Mucosa of descending colon (tissue), 3 donors: Measurements from ENCODE around the gene CAMSAP2. TPM values are rescaled to one million over a fixed set of nuclear protein-coding genes. Genes with fewer than 3 reads are reported as not detected.

Experiments used
- ATAC-seq: fragments of 200-7000 bp; cut with Tn5 transposase; one replicate; pipeline ENCODE4 v1.9.1; 2020; ENCODE audit warnings: mild to moderate bottlenecking, moderate library complexity
- DNase-seq, 3 donors: peaks; one replicate each; pipeline ENCODE4 v3.0.0-alpha.2; 2020
- H3K36me3 ChIP-seq: fragments of 200-600 bp; one replicate; pipeline ENCODE4 v1.8.0; 2021; ENCODE audit warnings: low read depth, mild to moderate bottlenecking
- H3K4me1 ChIP-seq: fragments of 200-600 bp; one replicate; pipeline ENCODE4 v1.8.0; 2021; ENCODE audit warnings: low read depth, mild to moderate bottlenecking
- H3K4me3 ChIP-seq: fragments of 200-600 bp; one replicate; pipeline ENCODE4 v1.8.0; 2021; ENCODE audit warnings: mild to moderate bottlenecking
- H3K9me3 ChIP-seq: fragments of 200-600 bp; one replicate; pipeline ENCODE4 v1.8.0; 2021; ENCODE audit warnings: mild to moderate bottlenecking
- intact Hi-C, 2 donors: fragments of 100-400 bp; cut with DNase I in 1 of 2; cut with micrococcal nuclease in 1 of 2; formaldehyde crosslinking; loops; one replicate each; pipeline versions ENCODE4 v1.11.0 to v1.11.1; 2022; cut with DNase I, micrococcal nuclease
- total RNA-seq, 3 donors: library from RNA; stranded (reverse); fragmentation: NEBNext Ultra II Directional in 2 of 3; extraction: Animal tissue kit (Norgen Biotek cat#: 25700) in 2 of 3; gene quantifications; one replicate each; pipeline versions ENCODE4 v1.2.1 to v1.2.4, GENCODE V29; 2021 to 2023
- TF ChIP-seq, protein P1 (sequence below): fragments of 200-600 bp; IDR thresholded peaks from one replicate; pipeline ENCODE4 v1.8.0; 2022; ENCODE audit warnings: antibody characterized with exemption, mild to moderate bottlenecking
- donor health status: DM: no; HTN: no; CAD: no; lungs with moderate emphysema.
- donor health status: DM: no; HTN: no; CAD: no.
- donor health status: DM: no; HTN: yes; CAD: no.

CAMSAP2 gene
- total RNA-seq, 3 donors from 2014 or later: 5.0 to 34.0 (median 7.1) TPM

DNA sequence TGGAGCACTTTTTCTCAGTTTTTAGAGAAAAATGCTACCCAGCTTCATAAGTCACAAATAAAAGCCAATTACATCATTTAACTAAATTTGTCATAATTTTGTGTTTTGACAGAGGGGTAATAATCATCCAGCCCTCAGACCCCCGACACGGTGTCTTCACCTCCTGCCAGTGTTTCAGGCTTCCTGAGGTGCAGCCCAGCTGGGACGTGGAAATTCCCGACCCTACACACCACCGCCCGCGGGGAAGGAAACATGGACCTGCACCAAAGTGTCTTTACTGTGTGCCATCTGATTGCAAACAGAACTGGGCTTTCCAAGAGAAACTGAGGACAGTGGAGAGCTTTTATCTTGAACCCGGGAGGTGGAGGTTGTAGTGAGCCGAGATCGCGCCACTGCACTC lies 148.3 kb downstream of the CAMSAP2 start:
- TF ChIP-seq, protein P1, sequence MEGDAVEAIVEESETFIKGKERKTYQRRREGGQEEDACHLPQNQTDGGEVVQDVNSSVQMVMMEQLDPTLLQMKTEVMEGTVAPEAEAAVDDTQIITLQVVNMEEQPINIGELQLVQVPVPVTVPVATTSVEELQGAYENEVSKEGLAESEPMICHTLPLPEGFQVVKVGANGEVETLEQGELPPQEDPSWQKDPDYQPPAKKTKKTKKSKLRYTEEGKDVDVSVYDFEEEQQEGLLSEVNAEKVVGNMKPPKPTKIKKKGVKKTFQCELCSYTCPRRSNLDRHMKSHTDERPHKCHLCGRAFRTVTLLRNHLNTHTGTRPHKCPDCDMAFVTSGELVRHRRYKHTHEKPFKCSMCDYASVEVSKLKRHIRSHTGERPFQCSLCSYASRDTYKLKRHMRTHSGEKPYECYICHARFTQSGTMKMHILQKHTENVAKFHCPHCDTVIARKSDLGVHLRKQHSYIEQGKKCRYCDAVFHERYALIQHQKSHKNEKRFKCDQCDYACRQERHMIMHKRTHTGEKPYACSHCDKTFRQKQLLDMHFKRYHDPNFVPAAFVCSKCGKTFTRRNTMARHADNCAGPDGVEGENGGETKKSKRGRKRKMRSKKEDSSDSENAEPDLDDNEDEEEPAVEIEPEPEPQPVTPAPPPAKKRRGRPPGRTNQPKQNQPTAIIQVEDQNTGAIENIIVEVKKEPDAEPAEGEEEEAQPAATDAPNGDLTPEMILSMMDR: no peak
- H3K36me3 ChIP-seq: no peaks in the 10 kb centered on the region
- H3K9me3 ChIP-seq: no peaks in the 10 kb centered on the region
- no peak overlapping the region for H3K4me3 ChIP-seq
- DNase-seq (no peak), ATAC-seq (no peak)
- peaks cover 5% of the 10 kb centered on the region for H3K4me1 ChIP-seq
- intact Hi-C loops: no loop called here

DNA sequence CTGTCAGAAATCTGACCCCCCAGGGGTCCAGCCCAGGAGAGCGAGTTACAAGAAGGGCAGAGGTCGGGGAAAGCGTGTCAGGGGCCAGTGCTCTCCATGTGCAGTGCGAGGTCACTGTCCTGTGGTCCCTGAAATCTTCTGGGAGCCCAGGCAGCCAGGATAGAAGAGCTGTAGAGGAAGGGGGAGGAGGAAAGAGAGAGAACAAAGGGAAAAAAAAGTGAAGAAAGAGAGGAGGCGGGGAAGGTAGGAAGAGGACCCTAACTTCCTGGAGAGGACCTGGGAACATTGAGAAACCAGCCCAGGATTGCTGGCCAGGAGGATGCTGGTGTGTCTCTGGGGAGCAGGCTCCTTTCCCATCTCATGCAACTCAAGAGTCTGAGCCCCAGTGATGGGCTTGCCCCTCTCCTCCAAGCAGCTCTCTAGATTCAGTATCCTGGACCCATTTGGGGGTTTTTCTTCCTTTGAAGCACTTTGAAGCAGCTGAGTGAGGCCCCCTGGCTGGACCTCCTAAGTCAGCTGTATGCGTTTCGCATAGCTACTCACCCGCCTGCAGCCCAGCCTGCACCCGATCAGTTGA lies 149.2 kb downstream of the CAMSAP2 start:
- Histone ChIP-seq H3K4me1 (peaks cover 11% of the 10 kb centered on the region), H3K36me3 (no peaks in the 10 kb centered on the region), H3K4me3 (no peak overlapping the region), H3K9me3 (no peaks in the 10 kb centered on the region)
- intact Hi-C loops: no loop called here
- no peak for ATAC-seq
- no peak for DNase-seq
- TF ChIP-seq, protein P1: no peak

DNA sequence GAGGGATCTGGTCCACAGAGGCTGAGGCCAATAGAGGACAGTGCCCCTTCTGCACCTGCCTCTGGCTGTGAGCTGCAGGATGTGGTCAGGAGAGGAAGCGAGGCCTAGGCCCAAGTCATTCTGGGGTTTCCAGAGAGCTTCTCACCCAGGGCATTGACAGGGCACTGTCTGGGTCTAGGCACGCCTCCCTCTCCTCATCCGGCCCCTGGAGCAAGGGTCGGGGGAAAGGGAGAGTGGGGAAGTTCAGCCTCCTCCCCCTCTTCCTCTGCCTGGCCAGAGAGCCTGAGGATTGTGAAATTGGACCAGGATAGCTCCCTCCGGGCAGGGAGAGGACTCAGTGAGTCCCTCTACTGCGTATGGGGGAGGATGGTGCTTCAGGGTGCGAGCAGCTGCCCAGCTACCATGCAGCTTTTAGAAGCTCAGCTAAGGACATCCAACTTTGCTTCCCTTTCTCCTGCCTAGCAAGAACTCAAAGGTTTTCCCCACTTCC lies 149.7 kb downstream of the CAMSAP2 start:
- ATAC-seq (peak; percentile 51), DNase-seq (peak; percentile 41 to 70 (median 59))
- TF ChIP-seq, protein P1: no peak
- H3K36me3 ChIP-seq: no peaks in the 10 kb centered on the region
- H3K4me3 ChIP-seq: no peak overlapping the region
- H3K9me3 ChIP-seq: no peaks in the 10 kb centered on the region
- H3K4me1 ChIP-seq: peaks cover 11% of the 10 kb centered on the region
- intact Hi-C loops: no loop called here

DNA sequence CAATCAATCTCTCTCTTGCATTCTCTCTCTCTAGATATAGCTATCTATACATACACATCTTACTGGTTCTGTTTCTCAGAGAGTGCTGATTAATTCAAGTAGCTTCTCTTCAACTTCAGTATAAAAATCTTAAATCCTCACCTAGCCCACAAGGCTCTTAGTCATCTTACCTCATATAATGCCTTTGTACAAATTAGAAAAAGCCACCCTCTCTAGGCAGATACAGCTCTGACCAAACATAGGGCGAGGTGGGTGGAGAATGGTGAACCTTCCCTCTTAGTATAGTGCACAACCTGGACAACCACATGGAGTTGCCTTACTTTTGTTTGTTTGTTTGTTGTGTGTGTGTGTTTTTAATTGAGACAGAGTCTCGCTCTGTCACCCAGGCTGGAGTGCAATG lies 150.9 kb downstream of the CAMSAP2 start:
- TF ChIP-seq, protein P1: no peak
- no peak overlapping the region for H3K4me3 ChIP-seq
- ATAC-seq (no peak), DNase-seq (no peak)
- H3K9me3 ChIP-seq: no peaks in the 10 kb centered on the region
- intact Hi-C loops: no loop called here
- peaks cover 18% of the 10 kb centered on the region for H3K4me1 ChIP-seq
- no peaks in the 10 kb centered on the region for H3K36me3 ChIP-seq

DNA sequence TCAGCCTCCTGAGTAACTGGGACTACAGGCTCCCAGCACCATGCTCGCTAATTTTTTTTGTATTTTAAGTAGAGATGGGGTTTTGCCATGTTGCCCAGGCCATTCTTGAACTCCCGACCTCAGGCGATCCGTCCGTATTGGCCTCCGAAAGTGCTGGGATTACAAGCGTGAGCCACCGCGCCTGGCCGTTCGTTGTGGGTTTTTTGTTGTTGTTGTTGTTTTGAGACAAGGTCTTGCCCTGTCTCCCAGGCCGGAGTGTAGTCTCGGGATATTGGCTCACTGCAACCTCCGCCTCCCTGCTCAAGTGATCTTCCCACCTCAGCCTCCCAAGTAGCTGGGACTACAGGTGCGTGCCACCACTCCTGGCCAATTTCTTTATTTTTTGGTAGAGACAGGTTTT lies 151.3 kb downstream of the CAMSAP2 start:
- DNase-seq (no peak), ATAC-seq (no peak)
- intact Hi-C loops: no loop called here
- Histone ChIP-seq H3K4me3 (no peak overlapping the region), H3K36me3 (no peaks in the 10 kb centered on the region), H3K4me1 (peaks cover 18% of the 10 kb centered on the region), H3K9me3 (no peaks in the 10 kb centered on the region)
- TF ChIP-seq, protein P1: no peak
